Measurements from ENCODE around the gene AP5S1.

AP5S1 gene

DNA sequence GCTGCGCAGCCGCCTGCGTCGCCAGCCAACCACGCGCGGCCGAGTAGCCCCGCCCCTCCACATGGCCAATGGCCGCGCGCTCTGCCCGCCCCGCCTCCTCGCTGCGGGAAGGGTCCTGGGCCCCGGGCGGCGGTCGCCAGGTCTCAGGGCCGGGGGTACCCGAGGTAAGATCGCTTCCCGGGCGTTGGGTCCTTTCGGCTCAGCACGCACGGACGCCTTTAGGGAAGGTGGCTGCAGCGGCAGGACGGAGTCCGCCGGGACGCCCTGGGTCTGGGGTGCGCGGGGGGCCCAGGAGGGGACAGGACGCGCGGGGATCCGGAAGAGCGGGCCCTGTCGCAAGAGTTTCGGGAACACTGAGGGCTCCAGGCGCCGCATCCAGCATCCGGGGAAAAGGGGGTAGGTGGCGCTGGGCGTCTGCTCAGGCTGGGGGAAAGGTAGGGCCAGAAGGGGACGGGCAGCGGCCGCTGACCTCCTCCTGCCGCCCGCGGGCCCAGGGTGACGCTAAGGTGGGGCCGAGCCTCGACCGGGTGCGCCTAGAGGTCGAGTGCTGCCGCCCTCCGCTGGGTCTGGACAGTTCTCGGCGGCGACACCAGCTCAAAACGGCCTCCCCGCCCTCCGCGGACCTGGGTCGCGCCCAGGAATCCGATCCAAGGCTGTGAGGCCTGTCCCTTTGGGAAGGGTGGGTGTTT, 26.5 kb downstream of the AP5S1 start, which contains the start of gene MAVS:
Gene MAVS, plus strand, starts transcription at position 95 of the 689 bp plus-strand sequence. CDS start 7,791 bp downstream, outside the sequence.
- DNase-seq, result peak; percentile 71 to 82

DNA sequence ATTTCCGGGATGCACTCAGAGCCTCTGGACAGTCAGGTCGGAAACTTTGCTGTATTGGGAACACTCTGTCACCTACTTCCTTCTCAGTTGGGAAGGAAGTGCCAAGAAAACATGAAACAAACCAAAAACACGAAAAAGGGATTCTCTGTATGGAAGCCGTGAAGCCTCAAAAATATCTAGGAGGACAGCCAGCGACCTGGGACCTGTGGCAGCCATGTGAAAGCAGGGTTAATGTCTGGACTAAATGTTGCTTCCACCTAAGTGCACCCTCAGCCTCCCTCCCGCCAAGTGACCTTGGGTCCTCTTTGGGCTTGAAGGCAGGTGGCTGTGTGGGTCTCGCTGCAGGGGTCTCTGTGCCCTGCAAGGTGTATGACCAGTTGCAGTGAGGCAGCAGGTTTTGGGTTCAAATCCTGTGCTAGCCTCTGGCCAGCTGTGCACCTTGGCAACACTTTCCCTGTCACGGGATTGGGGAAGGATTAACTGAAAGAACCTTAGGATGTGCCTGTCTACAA, 27.1 kb downstream of the AP5S1 start:
- DNase-seq, result peak in 1 of 2 experiments; percentile 14

DNA sequence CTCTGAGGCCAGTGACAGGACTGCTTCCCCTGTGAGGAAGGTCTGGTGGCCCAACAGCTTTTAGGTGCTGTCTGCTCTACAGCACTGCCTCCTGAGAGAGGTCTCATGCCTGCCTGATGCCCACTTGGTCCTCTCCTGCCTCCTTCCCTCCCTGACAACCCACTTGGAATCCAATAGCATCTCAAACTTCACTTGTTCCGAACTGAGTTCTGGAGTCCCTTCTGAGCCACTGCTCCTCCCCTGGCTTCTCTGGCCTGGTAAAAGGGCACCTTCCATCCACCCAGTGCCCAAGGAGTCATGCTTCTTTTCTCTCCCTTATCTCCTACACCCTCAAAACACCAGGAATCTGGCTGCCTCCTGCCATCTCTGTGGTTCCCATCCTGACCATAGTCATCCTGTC, 28.2 kb downstream of the AP5S1 start:
- no peak for DNase-seq

DNA sequence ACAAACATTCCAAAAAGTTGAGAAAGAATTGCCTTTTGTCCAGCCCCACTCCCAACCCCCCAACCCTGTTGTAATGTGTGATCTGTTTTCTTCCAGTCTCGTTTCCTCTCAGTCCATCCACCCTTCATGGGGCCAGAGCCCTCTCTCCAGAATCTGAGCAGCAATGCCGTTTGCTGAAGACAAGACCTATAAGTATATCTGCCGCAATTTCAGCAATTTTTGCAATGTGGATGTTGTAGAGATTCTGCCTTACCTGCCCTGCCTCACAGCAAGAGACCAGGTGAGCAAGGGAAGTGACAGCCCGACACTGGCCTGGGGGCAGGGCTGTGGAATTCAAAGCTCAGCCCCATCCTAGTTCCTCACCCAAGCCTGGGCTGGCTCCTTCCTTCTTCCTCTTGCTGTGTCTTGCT, 34.1 kb downstream of the AP5S1 start:
- peak; percentile 13 to 16 for DNase-seq

DNA sequence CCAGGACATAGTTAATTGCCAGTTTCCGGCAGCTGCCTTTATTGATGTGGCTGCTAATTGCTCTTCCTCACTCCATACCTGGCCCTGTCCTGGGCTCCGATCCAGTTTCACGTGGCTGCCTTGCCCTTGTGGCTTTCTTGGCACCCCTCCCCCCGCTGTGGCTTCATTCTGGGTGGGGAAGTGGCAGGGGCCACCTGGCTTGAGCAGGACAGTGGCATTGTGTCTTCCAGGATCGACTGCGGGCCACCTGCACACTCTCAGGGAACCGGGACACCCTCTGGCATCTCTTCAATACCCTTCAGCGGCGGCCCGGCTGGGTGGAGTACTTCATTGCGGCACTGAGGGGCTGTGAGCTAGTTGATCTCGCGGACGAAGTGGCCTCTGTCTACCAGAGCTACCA, 37.1 kb downstream of the AP5S1 start:
- no peak for DNase-seq

DNA sequence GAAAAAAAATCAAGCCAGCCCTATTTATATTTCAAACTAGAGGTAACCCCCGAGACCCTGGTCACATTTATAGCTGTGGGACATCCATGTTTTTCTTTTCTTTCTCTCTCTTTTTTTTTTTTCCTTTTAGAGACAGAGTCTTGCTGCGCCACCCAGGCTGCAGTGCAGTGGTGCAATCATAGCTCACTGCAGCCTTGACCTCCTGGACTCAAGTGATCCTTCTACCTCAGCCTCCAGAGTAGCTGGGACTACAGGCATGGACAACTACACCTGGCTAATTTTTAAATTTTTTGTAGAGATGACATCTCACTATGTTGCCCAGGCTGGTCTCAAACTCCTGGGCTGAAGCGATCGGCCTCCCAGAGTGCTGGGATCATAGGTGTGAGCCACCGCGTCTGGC, 38.3 kb downstream of the AP5S1 start:
- no peak for DNase-seq

DNA sequence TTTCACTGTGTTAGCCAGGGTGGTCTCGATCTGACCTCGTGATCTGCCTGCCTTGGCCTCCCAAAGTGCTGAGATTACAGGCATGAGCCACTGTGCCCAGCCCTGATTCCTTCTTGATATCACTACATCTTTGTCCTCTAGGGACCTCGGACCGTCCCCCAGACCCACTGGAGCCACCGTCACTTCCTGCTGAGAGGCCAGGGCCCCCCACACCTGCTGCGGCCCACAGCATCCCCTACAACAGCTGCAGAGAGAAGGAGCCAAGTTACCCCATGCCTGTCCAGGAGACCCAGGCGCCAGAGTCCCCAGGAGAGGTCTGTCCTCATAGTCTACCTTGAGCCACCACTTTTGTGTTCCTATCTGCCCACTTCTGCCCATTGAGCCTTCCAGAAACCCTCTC, 40.8 kb downstream of the AP5S1 start:
- DNase-seq, result no peak

DNA sequence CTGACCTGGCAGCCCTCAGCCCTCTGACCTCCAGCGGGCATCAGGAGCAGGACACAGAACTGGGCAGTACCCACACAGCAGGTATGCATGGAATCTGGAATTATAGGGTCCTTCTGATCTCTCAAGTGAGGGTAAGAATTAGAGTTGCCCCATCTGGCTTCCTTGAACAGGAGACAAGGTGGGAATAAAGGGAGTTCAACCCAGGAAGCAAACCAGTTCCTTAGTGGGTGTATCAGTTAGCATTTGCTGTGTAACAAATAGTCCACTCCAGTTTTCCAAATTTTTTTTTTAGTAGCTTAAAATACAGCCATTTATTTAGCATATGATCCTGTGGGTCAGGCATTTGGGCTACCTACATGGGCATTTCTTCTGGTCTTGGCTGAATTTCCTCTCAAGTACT, 42.0 kb downstream of the AP5S1 start:
- no peak for DNase-seq

DNA sequence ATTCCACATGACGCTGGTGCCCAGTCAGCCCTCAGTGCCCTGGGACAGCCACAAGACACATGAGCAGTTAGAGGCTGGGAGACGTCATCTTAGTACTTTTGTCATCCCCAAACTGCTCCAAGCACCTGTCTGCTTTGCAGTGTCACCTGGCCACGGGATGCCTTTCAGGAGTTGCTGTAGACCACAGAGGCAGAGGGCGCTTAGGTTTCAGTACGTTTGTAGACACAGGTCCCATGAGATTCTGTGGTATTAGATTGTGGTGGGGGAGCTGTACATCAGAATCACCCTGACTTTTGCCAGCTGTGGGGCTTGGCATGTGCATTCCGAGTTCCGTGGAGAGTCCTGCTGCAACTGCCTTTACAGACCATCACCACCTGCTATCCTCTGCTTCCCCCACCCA, 43.0 kb downstream of the AP5S1 start:
- no peak for DNase-seq

DNA sequence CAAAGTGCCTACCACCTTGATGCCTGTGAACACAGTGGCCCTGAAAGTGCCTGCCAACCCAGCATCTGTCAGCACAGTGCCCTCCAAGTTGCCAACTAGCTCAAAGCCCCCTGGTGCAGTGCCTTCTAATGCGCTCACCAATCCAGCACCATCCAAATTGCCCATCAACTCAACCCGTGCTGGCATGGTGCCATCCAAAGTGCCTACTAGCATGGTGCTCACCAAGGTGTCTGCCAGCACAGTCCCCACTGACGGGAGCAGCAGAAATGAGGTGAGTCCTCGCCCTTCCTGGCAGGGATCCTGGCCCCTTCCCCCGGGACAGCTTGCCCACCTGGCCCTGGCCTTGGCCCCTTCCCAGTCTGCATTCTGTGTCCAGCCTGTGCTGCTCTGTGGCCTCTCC, 44.2 kb downstream of the AP5S1 start:
- no peak for DNase-seq

DNA sequence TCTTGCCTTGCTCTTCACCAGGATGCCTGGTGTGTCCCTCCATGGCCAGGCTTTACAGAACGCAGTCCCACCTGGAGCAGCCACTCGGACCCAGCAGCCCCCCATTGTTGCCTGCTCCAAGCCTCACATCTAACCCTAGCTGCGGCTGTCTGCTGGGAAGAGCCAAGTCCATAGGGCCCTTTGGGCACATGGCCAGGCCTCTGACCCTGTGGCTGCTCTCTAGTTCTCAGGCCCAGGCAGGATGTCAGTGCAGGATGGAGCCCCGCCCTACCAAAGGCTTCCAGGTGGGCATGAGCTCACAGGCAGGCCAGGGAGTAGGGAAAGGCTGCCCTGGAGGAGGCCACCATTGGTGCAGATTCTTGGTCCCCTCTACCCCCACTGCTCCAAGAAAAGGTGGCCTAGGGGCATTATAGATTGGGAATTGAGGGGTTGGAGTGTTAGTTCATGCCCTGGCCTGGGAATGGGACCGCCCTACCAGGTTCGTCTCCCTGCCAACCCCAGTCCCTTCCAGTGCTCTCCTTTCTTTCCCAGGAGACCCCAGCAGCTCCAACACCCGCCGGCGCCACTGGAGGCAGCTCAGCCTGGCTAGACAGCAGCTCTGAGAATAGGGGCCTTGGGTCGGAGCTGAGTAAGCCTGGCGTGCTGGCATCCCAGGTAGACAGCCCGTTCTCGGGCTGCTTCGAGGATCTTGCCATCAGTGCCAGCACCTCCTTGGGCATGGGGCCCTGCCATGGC, 45.0 kb downstream of the AP5S1 start:
- DNase-seq, result no peak

DNA sequence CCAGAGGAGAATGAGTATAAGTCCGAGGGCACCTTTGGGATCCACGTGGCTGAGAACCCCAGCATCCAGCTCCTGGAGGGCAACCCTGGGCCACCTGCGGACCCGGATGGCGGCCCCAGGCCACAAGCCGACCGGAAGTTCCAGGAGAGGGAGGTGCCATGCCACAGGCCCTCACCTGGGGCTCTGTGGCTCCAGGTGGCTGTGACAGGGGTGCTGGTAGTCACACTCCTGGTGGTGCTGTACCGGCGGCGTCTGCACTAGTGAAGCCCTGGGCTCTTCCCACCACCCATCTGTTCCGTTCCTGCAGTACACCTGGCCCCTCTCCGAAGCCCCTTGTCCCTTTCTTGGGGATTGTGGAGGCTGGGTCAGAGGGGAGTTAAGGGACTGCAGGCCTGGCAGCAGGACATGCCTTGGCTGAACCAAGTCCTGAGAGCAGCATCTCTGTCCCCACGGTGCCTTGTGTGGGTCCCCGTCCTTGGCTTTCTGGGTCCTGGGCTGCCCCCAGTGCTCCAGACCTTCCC, 45.6 kb downstream of the AP5S1 start:
- no peak for DNase-seq

DNA sequence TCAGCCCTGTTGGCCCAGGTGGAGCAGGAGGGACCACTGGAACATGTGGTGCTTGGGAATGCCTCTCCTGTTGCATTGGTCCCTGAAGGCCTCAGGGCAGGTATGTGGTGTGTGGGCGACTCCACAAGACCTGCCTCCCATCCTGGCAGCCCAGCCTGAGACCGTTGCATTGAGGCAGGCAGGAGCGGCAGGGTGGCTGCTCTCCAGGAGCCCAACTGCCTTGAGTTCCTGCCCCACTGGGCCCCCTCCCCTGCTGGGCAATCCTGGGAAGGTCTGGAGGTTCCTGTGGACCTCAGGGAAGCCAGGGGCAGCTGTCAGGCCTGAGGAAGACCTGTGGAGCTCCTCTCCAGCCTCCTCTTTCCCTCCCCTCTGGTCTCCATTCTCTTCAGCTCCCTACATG, 46.1 kb downstream of the AP5S1 start:
- no peak for DNase-seq

DNA sequence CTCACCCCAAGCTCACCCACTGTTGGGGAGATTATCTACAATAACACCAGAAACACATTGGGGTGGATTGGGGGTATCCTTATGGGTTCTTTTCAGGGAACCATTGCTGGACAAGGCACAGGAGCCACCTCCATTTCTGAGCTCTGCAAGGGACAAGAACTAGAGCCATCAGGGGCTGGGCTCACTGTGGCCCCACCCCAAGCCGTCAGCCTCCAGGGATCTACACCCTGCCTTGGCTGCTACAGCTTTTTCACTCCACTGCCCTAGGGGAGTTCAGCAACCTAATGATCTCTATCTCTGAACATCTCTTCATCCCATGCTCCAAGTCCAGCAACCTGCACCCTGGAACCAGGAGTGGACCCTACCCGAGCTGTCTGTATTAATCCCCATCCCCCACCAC, 47.5 kb downstream of the AP5S1 start:
- DNase-seq, result no peak

DNA sequence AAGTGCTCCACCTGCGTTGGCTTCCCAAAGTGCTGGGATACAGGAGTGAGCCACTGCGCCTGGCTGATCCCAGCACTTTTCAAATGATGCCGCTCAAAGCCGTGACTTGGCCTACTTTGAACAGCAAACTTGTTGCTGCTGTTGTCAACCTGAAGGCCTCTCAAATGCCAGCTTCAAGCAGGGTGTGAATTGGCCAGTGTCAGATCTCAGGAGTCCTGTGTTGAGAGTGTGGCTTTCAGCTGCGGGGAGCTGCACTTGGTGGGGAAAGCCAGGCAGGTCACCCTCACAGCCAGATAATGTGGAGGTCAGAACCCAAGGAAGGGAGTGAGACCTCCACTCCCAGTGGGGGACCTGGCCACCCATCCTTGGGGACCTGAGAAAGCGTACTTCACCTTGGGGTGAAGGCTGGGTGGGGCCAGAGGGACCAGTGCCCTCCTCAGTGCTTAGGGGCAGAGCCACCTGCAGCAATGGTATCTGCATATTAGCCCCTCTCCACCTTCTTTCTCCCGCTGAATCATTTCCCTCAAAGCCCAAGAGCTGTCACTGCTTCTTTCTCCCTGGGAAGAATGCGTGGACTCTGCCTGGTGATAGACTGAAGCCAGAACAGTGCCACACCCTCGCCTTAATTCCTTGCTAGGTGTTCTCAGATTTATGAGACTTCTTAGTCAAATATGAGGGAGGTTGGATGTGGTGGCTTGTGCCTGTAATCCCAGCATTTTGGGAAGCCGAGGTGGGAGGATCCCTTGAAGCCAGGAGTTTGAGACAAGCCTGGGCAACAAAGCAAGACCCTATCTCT, 49.7 kb downstream of the AP5S1 start:
- DNase-seq, result no peak

DNA sequence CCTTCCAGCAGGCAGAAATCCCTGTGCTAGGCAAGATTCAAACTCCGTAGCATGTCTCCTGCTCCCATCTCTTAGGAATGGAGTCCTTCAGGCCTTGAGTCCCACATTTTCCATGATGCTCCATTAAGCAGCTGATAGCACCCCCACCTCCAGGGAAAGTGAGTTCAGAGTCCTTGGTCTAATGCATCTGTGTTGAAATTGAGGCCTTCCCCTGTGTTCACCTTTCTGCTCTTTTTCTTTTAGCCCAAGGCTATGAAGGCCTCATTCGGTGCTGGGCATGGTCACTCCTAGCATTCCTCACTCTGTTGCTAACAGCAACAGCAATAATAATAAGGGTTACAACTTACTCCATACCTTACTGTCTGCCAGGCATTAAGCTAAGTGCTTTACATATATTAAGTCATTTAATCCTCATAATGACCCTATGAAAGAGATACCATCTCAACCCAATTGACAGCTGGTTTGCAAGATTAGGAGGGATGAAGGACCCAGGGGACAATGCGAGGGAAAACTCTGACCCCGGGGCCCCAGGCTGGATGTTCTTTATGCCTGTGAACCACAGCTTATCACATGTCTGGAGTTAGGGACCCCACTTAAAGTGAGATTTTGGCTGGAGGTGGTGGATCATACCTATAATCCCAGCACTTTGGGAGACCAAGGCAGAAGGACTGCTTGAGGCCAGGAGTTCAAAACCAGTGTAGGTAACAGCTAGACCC, 51.4 kb downstream of the AP5S1 start:
- no peak for DNase-seq

DNA sequence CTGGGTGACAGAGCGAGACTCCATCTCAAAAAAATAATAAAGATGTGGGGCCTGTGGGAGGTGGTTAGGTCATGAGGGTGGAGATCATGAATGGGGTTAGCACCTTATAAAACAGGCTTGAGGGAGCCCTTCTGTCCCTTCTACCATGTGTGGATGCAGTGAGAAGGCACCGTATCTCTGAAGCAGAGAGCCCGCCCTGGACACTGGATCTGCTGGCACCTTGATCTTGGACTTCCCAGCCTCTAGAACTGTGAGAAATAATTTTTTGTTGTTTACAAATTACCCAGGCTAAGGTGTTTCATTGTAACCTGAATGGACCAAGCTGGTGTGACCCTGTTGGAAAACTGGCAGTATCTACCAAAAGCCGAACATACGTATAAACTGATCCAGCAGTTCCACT, 53.2 kb downstream of the AP5S1 start:
- DNase-seq, result no peak

DNA sequence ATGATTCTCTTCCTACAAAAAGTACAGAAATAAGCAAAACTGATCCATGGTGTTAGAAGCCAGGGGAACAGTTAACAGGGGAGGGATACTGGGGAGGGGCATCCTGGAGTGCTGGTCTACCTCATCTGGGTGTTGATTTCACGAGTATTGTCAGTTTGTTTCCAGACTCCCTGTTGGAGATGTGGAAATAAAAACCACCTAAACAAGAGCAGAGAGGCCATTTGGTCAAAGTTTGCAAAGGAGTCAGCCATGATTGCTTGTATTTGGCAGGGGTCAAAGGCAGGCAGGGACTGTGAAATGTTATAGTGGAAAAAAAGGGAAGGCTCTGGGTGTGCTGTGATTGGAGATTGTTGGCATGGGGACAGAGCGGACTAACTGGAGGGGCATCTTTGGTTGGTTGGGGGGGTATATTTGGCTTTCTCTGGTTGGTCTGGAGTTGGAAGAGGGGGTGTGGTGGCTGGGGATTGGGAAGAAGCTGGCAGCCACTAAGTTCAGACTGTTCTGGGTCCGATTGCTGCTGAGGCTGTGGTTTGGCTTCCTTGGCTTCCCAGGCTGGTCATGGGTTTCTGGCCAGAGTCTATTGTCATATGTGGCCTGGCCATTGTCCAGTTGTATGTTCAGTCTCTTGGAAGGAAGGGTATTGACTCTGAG, 54.0 kb downstream of the AP5S1 start:
- no peak for DNase-seq

DNA sequence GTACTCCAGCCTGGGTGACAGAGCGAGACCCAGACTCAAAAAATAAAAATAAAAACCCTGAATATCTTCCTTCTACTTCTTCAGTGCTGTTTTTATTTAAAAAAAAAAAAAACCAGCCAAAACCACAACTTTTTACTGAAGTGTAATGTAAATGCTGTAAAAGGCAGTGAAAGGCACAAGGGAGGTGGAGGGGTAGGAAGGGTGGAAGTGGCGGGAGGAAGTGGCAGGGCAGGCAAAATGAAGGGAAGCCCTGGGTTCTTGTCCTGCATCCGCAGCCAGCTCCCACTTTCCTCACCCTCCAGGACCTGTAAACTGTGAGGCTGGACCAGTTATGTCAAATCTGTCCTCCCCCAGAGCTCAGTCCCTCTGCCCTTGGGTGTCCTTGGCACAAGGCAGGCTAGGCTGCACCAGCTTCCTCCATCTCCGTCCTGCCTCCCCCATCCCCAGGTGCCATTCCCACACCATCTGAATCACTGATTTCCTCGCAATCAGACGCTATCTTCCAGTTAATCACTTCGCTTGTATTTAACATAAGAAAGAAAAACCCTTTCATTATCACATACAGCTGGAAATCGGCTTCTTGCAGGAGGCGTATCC, 55.1 kb downstream of the AP5S1 start:
- peak; percentile 28 to 36 for DNase-seq

DNA sequence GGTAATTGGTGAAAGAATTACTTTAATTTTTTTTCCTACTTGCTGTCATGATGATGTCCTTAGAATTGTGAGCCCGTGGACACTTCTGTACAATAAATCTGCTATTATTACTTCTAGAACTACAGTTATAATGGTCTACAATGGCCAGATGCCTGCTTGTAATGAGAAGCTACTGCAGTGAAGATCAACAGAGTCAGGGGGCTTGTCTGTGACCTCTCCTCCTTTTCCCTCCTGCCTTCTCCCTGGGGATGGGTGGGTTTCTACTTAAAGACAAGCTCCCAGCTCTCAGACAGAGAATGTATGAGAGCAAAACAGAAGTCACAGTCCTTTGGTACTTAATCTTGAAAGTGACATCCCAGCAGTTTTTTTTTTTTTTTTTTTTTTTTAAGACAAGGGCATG, 55.7 kb downstream of the AP5S1 start:
- no peak for DNase-seq

DNA sequence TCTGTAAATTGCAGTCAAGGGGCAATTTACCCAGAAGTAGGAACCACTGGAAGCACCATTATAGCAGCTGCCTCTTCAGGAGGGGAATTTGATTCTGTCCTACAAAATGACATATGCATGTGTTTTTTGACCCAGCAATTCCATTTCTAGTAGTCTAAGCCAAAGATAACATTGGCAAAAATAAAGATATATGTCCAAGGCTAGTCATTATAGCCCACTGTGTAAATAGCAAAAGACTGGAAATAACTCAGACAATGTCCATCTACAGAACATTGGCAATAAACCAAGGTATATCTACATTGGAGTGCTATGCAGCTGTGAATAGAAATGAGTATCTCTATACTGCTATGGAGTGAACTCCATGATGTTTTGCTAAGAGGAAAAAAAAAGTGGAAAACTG, 56.3 kb downstream of the AP5S1 start:
- DNase-seq, result no peak

All from Kasumi-1 (cell line).